Ramos (cell line): ENCODE data around the gene CDH8.
"Not testable (repeated sequence)": the region's sequence is repeated elsewhere in the genome, so short reads cannot be mapped to it uniquely, and the experiment has no call there.

ENCODE experiments used
- in situ Hi-C: fragments of 300-500 bp; cut with MboI; formaldehyde crosslinking; loops from one replicate; pipeline ENCODE4 v1.14.3; 2022; ENCODE audit warnings: low sequenced_read_pairs; ENCODE audit not compliant: unreplicated experiment

The CDH8 gene

GRCh38 chr16:61944004-61944403, 92.2 kb downstream of the CDH8 start:
- in situ Hi-C loops: no loop called here

DNA sequence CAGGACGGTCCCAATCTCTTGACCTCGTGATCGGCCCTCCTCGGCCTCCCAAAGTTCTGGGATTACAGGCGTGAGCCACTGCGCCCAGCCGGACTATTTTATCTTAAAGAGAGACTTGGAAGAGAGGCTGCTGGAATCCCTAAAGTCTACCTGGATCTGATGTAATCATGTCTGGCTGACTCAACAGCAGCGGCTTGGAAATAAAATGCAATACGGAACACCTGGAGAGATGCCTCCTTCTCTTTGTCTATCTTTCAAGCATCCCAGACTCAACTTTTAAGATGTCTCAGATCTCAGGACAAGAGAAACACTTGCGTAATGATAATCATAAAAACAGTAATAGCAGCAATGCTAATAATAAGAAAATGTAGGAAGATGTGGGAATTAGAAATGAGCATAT, 95.6 kb downstream of the CDH8 start:
- in situ Hi-C loops: no loop called here

DNA sequence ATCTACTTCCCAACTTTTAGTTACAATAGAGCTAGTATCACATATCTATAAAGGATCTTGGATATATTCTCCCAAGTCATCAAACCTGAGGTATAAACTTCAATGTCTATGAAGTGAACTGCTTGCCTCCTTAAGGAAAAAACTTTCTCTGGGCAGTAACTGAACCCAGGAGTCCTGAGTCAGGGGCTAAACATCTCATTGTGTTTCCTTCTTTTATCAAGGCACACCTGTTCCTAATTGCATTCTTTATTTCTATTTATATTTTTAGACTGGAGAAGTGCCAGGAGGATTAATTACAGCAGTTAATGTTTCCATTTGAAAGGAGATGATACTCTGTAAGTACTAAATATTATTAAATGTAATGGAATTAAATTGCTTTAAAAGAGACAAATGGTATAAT, 98.6 kb downstream of the CDH8 start:
- in situ Hi-C loops: no loop called here

DNA sequence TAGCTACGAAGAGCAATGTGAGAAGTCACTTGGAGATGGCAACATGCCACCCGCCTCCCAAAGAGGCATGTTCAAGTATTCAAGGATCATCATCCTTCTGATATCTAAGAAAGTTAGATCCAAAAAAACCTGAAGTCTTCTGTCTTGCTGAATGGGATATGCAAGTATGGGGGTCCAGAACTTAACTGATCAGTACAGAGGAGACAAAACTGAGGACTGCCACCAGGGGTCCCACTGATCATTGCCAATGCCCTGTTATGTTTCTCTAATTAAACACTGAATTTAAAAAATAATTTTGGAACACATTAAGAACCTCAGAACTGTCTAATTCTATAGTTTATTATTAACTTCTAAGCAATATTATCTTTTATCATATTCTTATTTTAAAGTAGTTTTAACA, 99.7 kb downstream of the CDH8 start:
- in situ Hi-C loops: no loop called here

DNA sequence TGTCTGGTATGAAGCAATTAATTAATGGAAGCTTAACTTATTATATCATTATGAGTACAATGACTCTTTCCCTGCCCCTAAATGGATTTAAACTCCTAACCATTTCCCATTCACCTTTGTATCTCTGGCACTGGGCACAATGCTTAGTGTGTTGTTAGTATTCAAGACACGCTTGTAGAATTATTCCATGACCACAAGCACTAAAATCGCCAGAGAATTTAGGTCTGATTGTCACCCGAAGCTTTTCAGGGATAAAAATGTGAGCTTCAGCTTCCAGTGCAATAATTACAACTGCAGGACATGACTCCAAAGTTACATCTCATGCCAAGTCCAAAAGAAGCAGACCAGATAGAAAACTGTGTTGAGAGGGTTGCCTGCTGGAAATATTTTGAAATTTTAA, 101.6 kb downstream of the CDH8 start:
- in situ Hi-C loops: no loop called here

DNA sequence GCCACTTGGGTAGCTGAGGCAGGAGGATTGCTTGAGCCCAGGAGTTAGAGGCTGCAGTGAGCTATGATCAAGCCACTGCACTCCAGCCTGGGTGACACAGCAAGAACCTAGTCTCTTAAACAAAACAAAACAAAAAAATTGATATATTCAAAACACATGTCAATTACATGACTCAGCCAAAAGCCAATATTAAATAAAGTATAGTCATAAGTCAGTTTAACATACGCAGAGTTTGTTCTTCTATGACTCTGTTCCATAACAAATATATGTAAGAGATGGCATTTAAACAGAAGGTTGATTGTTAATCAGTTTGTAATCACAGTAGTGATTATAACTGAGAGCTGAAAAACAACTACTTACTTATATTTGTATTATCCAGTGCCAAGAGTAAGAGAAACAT, 106.5 kb downstream of the CDH8 start:
- in situ Hi-C loops: no loop called here

- in situ Hi-C loops: no loop called here
Observed at GRCh38 chr16:61926766-61927165, 109.5 kb downstream of the CDH8 start.

- in situ Hi-C loops: no loop called here
Observed at GRCh38 chr16:61923629-61924028, 112.6 kb downstream of the CDH8 start.

DNA sequence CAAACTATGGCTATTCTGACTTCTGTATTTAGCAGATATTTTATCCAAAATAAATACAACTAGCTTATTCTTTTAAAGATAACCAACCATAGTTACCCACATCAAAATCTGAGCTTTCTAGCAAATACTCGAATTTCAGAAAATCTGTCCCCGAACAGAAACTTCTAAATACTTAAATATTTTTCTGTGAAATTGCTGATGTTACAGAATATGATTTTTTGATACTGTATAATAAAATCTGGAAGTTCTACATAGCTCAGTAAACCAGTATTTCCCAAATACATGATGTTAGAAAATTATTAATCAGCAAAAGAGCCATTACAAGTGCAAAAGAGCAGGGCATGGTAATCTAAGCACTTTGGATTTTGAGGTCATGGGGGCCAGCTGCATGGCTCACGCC, 114.9 kb downstream of the CDH8 start:
- in situ Hi-C loops: no loop called here

- in situ Hi-C loops: not testable (repeated sequence)
Observed at GRCh38 chr16:61917865-61918826, 118.1 kb downstream of the CDH8 start.

DNA sequence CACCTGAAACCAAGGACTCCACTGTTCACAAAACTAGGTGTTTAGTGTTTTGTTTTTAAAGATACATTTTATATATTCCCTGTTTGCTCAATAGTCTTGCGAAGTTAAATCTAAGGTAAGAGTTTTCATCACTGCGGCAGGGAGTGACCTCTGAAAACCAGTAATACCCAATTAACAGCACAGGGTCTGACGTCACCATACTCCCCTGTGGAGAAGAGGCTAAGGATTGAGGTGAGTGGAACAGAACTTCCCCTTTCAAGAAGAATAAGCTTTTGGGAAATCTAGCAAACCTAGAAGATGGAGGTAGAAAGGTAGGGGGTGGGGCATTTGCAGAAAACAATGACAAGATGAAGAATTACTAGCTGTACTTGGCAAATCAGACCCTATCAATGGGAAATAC, 120.7 kb downstream of the CDH8 start:
- in situ Hi-C loops: no loop called here

DNA sequence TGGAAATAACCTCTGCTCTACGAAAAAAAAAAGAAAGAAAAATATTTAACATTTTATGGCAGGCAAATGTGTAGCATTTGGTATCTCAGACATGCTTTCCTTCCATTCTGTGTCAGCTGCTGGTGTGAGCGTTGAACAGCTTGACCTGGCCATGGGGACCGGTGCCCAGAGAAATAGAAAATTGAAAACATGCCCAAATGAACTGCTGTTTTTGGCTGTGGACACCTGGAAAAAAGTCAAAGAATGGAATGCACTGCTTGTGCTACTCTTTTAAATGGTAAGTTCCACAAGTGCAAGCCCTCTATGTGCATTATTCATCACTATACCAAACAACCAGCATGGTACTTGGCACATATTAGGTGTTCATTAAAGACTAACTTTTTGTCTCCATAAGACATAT, 127.2 kb downstream of the CDH8 start:
- in situ Hi-C loops: no loop called here

DNA sequence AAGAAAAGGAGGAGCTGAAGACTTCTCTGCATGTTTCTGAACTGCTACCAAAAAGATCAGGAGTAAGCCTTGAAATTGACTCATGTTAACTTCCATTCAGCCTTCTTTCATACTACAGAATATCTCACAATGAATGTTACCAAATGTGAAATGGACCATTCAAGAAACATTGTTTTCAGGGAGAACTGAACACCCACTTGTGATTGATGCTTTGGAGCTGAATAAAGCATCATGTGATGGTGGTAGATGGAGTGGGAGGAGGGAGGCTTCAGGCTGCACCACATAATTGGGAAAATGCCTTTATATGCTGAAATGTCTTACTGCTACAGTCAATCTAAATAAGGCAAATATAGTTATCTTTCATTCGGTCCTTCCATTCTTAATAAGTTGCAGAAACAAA, 127.8 kb downstream of the CDH8 start:
- in situ Hi-C loops: no loop called here

DNA sequence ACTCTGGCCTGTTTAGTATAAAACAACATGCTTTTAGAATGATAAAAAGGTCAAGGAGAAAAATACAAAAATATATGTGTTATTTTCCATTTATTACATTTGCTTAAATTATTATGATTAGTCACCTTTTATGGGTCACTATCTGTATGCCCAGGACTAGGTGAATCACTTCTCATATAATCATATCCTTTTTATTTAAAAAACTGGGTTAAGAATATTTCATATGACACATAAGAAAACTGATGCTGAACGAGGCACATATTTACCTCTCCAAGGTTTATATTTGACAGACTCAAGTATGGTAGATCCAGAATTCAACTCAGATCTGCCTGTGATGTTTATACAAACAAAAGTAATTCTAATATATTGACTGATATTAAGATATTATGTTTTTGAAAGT, 134.5 kb downstream of the CDH8 start:
- in situ Hi-C loops: no loop called here

DNA sequence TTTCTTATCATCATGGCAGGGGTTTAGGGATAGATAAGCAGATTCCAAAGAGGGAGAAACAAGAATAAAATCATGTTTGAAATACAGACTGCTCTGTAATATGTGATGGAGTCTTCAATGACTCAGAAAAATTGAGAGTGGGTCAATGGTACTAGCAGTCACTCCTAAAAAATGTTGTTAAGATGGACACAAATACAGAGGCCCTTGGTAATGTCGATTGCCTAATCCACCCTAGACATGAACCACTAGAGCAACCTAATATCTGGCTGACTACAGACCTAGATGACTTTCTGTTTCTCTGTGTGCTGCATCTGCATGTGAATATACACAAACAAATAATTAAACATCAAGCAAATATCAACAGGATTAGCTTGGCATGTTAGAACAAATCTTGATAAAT, 135.8 kb downstream of the CDH8 start:
- in situ Hi-C loops: no loop called here

- in situ Hi-C loops: no loop called here
Observed at GRCh38 chr16:61897657-61898056, 138.6 kb downstream of the CDH8 start.

DNA sequence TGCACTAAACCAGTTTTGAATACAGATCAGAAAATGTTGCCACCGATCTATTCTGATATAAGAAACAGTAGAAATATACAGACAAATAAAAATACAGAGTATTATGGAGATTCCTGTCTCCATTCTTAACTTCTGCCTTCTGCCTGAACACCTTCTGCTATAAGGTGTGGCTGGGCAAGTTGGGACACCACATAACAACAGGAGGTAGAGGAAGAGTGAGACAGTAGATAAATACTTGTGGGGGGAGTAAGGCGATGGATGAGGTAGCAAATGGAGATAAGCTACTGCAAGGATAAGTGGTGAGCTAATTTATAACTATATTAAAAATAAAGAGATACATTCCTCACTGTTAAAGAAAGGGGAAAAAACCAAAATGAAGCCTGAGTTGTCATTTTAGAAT, 143.7 kb downstream of the CDH8 start:
- in situ Hi-C loops: no loop called here

GRCh38 chr16:61891460-61891859, 144.8 kb downstream of the CDH8 start:
- in situ Hi-C loops: no loop called here

DNA sequence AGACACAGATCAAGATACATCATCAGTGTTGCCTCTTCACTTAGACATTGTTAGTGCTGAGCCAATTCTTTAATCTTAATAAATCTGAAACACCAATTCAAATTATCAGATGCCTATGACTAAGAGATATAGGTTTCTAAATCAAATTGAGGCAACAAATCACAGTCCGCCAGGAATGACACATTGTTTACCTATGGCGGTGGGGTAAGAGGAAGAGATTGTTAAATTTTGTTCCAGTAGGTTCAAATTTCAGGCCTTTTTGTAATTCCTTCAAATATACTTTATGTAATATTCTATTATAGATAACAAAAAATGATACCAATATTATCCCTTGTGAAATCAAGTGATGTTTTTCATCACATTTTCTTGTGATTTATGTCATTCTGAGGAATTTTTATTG, 145.9 kb downstream of the CDH8 start:
- in situ Hi-C loops: no loop called here

DNA sequence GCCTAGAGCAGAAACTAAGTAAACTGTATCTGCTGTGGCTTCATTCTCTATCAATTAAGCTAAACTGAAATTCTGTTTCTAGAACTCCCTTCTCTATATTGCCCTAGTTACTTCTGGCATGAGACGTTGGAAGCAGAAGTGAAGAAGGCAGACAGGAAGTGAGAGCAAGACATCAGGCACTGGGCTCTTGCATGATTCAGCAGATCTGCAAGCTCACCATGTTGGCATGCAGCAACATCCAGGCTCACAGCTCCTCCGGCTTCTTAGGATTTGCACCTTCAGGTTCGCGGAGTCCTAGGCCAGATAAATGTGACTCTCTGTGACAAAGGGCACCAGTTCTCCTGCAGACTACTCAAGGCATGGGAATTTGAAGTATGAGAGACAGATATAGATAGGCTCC, 148.3 kb downstream of the CDH8 start:
- in situ Hi-C loops: no loop called here

GRCh38 chr16:61885343-61885742, 150.9 kb downstream of the CDH8 start:
- in situ Hi-C loops: no loop called here

- in situ Hi-C loops: no loop called here
Observed at GRCh38 chr16:61879306-61879705, 156.9 kb downstream of the CDH8 start.
